ENCODE measurements around the gene LIPI. TPM values are rescaled to one million over a fixed set of nuclear protein-coding genes. Genes with fewer than 3 reads are reported as not detected.
"Not testable (repeated sequence)": the region's sequence is repeated elsewhere in the genome, so short reads cannot be mapped to it uniquely, and the experiment has no call there.

LIPI gene
- 0.19 TPM for polyA plus RNA-seq (ENCODE audit: insufficient read length)

GRCh38 chr21:14210738-14211137, at the start of gene LIPI:
Gene LIPI, minus strand, starts transcription at chr21:14210955. Its CDS starts 110 bp downstream, at chr21:14210845.
- DNase-seq (ENCODE audit: low read depth), result no peak

- DNase-seq (ENCODE audit: low read depth), result no peak
Observed at GRCh38 chr21:14260174-14260764, 49.5 kb upstream of the LIPI start.

- DNase-seq (ENCODE audit: low read depth), result peak; percentile 38
Observed at GRCh38 chr21:14259747-14260146, 49.0 kb upstream of the LIPI start.

GRCh38 chr21:14251336-14251735, 40.6 kb upstream of the LIPI start:
- no peak for DNase-seq (ENCODE audit: low read depth)

GRCh38 chr21:14245711-14246110, 35.0 kb upstream of the LIPI start:
- no peak for DNase-seq (ENCODE audit: low read depth)

- no peak for DNase-seq (ENCODE audit: low read depth)
Observed at GRCh38 chr21:14244911-14245310, 34.2 kb upstream of the LIPI start.

- DNase-seq (ENCODE audit: low read depth), result no peak
Observed at GRCh38 chr21:14243874-14244273, 33.1 kb upstream of the LIPI start.

- no peak for DNase-seq (ENCODE audit: low read depth)
Observed at GRCh38 chr21:14243461-14243860, 32.7 kb upstream of the LIPI start.

- DNase-seq (ENCODE audit: low read depth), result no peak
Observed at GRCh38 chr21:14241297-14241696, 30.5 kb upstream of the LIPI start.

GRCh38 chr21:14239281-14239680, 28.5 kb upstream of the LIPI start:
- DNase-seq (ENCODE audit: low read depth), result no peak

- DNase-seq (ENCODE audit: low read depth), result no peak
Observed at GRCh38 chr21:14236180-14236579, 25.4 kb upstream of the LIPI start.

GRCh38 chr21:14235101-14235500, 24.3 kb upstream of the LIPI start:
- DNase-seq (ENCODE audit: low read depth), result no peak

- DNase-seq (ENCODE audit: low read depth), result no peak
Observed at GRCh38 chr21:14229399-14229798, 18.6 kb upstream of the LIPI start.

GRCh38 chr21:14223365-14223764, 12.6 kb upstream of the LIPI start:
- DNase-seq (ENCODE audit: low read depth), result no peak

GRCh38 chr21:14215971-14216641, 5.4 kb upstream of the LIPI start, which contains the start of gene RBM11:
Gene RBM11, plus strand, starts transcription at chr21:14216157. Its CDS starts 30 bp downstream, at chr21:14216187.
- no peak for DNase-seq (ENCODE audit: low read depth)

- DNase-seq (ENCODE audit: low read depth), result no peak
Observed at GRCh38 chr21:14213164-14213563, 2.4 kb upstream of the LIPI start.

GRCh38 chr21:14206222-14206621, 4.5 kb downstream of the LIPI start:
- no peak for DNase-seq (ENCODE audit: low read depth)

- not testable (repeated sequence) for DNase-seq (ENCODE audit: low read depth)
Observed at GRCh38 chr21:14166463-14167223, 44.1 kb downstream of the LIPI start.

GRCh38 chr21:14143999-14144398, 66.8 kb downstream of the LIPI start:
- DNase-seq (ENCODE audit: low read depth), result no peak

- no peak for DNase-seq (ENCODE audit: low read depth)
Observed at GRCh38 chr21:14124266-14124665, 86.5 kb downstream of the LIPI start.

GRCh38 chr21:14121719-14122118, 89.0 kb downstream of the LIPI start:
- no peak for DNase-seq (ENCODE audit: low read depth)

GRCh38 chr21:14120091-14120734, 90.5 kb downstream of the LIPI start:
- no peak for DNase-seq (ENCODE audit: low read depth)
